ENCODE results near the gene DBR1.

- TF ChIP-seq CTCF (IDR thresholded peaks at IDR 0.05) (no peak), POLR2AphosphoS5 (IDR thresholded peaks at IDR 0.05) (no peak), POLR2A (IDR thresholded peaks at IDR 0.05) (no peak), EP300 (IDR thresholded peaks at IDR 0.05) (no peak)
Observed at GRCh38 chr3:138203938-138204337, 29.2 kb upstream of the DBR1 start.

Measured in upper lobe of left lung (tissue), 4 donors.